Measurements from ENCODE around the gene RBM47.

RBM47 gene

DNA sequence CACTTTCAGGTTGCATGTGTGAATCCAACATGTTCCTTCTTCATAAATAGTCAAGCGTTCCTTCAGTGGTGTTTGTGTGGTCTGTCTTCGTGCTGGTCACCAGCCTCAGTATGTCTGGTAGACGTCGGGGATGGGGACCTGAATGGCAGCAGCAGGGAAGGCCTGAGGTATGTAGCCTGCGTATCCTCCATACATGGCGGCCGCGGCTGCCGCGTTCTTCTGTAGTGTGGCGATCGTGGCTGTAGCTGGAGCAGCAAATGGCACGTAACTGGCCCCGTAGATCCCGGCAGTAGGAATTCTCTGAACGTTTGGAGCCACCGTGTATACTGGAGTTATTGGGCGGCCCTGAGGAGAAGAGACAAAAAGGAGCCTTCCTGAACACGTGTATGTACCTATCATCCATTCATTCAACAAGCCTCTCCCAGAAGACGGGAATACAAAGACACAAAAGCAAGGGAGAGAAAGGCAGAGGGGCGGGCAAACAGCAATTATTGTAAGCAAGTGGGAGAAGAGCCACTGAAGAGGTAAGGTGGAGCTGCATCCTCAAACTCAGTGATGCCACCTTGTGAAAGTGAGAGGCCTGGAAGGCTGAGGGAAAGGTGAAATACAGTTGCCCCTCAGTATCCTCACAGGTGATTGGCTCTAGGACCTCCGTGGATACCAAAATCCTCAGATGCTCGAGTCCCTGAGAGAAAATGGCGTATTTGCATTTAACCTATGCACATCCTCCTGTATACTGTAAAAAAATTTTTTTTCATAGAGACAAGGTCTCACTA is 203.7 kb downstream of the RBM47 start:
- Histone ChIP-seq H3K9me3 (ENCODE audit: insufficient read depth, low read length) (no peaks in the 10 kb centered on the region), H3K4me2 (ENCODE audit: low read depth, low read length, poor library complexity, severe bottlenecking) (no peak overlapping the region), H3K9me2 (replicated peaks; ENCODE audit: insufficient read depth, low read length) (no peaks in the 10 kb centered on the region), H3K9ac (ENCODE audit: low read length) (no peak overlapping the region), H3K27ac (ENCODE audit: low read depth, low read length) (no peak overlapping the region), H3K4me3 (ENCODE audit: insufficient read depth, low read length, poor library complexity, severe bottlenecking) (no peak overlapping the region), H3F3A (ENCODE audit: insufficient read depth) (no peaks in the 10 kb centered on the region), H4K20me1 (ENCODE audit: low read depth, low read length) (no peaks in the 10 kb centered on the region), H3K27me3 (ENCODE audit: low read length) (no peaks in the 10 kb centered on the region), H3K79me2 (ENCODE audit: insufficient read depth, low read length) (no peaks in the 10 kb centered on the region), H2AFZ (ENCODE audit: low read depth, low read length, severe bottlenecking) (no peak overlapping the region), H3K36me3 (ENCODE audit: low read length) (no peaks in the 10 kb centered on the region)
- TF ChIP-seq CTCF (IDR thresholded peaks at IDR 0.05; ENCODE audit: insufficient read depth, low read length, poor library complexity, severe bottlenecking) (no peak), EZH2phosphoT487 (conservative IDR thresholded peaks at IDR 0.05; ENCODE audit: low read length) (no peak)

DNA sequence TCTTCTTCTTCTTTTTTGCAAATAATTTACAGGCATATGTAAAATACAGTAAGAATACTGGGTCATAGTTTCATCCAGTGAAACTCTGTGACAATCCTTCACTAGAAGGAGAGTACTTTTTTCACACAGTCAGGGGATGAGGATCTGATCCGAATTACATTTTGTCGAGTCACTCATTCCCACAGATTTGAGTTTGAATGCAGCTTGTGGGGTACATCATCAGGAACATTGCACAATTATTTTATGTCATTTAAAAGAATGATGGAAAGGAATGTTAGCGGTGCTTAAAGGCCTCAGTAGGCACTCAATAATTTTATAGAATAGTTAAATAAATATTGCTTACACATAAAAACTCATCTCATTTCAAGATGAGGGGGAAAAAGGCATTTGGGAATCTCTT is 205.9 kb downstream of the RBM47 start:
- no peaks in the 10 kb centered on the region for H3K27me3 ChIP-seq (ENCODE audit: low read length)
- H2AFZ ChIP-seq (ENCODE audit: low read depth, low read length, severe bottlenecking), result no peak overlapping the region
- H3K36me3 ChIP-seq (ENCODE audit: low read length), result no peaks in the 10 kb centered on the region
- no peaks in the 10 kb centered on the region for H3K9me3 ChIP-seq (ENCODE audit: insufficient read depth, low read length)
- no peaks in the 10 kb centered on the region for H3K79me2 ChIP-seq (ENCODE audit: insufficient read depth, low read length)
- no peak overlapping the region for H3K27ac ChIP-seq (ENCODE audit: low read depth, low read length)
- TF ChIP-seq EZH2phosphoT487 (conservative IDR thresholded peaks at IDR 0.05; ENCODE audit: low read length), result no peak
- no peak for TF ChIP-seq CTCF (IDR thresholded peaks at IDR 0.05; ENCODE audit: insufficient read depth, low read length, poor library complexity, severe bottlenecking)
- H3F3A ChIP-seq (ENCODE audit: insufficient read depth), result no peaks in the 10 kb centered on the region
- H3K9ac ChIP-seq (ENCODE audit: low read length), result no peak overlapping the region
- no peaks in the 10 kb centered on the region for H4K20me1 ChIP-seq (ENCODE audit: low read depth, low read length)
- H3K9me2 ChIP-seq (replicated peaks; ENCODE audit: insufficient read depth, low read length), result no peaks in the 10 kb centered on the region
- H3K4me2 ChIP-seq (ENCODE audit: low read depth, low read length, poor library complexity, severe bottlenecking), result no peak overlapping the region
- H3K4me3 ChIP-seq (ENCODE audit: insufficient read depth, low read length, poor library complexity, severe bottlenecking), result no peak overlapping the region

DNA sequence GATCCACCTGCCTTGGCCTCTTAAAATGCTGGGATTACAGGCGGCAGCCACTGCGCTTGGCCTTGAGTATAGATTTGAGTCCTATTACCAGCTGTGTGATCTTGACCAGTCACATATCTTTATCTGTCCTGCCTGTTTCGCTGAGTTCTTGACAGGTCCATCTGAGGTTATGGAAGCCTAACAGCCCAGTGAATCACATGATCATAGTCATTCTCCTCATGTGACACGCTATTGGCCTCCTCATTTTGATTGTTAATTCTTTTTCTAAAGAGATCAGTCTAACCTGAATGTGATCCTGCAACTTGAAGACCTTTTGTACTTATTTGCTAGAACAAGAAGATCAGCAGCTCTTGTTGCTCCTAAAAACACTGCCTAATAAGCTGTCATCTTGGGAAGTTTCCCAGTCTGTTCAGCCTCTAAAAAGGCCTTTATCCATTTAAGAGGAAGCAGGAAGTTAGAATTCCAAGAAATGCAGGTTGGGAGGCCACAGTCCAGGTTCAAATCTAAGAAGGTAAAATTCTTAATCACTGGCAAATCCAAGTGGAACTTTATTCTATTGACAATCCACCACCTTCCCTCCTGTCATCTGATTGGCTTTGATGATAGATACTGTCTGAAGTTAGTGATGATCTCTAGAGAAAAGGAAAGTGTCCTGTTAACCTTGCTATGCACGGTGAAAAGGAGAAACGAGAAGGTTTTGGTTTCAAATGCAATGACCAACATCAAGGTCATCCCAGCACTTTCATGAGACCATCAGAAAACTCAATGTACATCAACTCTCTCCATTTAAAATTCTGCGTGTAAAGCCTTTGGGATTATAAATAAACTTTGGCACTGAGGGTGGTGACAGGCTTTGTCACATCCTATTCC is 207.6 kb downstream of the RBM47 start:
- Histone ChIP-seq H3K4me2 (ENCODE audit: low read depth, low read length, poor library complexity, severe bottlenecking) (no peak overlapping the region), H3K36me3 (ENCODE audit: low read length) (no peaks in the 10 kb centered on the region), H3F3A (ENCODE audit: insufficient read depth) (no peaks in the 10 kb centered on the region), H3K27ac (ENCODE audit: low read depth, low read length) (no peak overlapping the region), H4K20me1 (ENCODE audit: low read depth, low read length) (no peaks in the 10 kb centered on the region), H3K79me2 (ENCODE audit: insufficient read depth, low read length) (no peaks in the 10 kb centered on the region), H2AFZ (ENCODE audit: low read depth, low read length, severe bottlenecking) (no peak overlapping the region), H3K9me3 (ENCODE audit: insufficient read depth, low read length) (no peaks in the 10 kb centered on the region), H3K9me2 (replicated peaks; ENCODE audit: insufficient read depth, low read length) (no peaks in the 10 kb centered on the region), H3K4me3 (ENCODE audit: insufficient read depth, low read length, poor library complexity, severe bottlenecking) (no peak overlapping the region), H3K27me3 (ENCODE audit: low read length) (no peaks in the 10 kb centered on the region), H3K9ac (ENCODE audit: low read length) (no peak overlapping the region)
- no peak for TF ChIP-seq CTCF (IDR thresholded peaks at IDR 0.05; ENCODE audit: insufficient read depth, low read length, poor library complexity, severe bottlenecking)
- TF ChIP-seq EZH2phosphoT487 (conservative IDR thresholded peaks at IDR 0.05; ENCODE audit: low read length), result no peak
